PC-3 (cell line): ENCODE measurements around the gene USP17L26. TPM values are rescaled to one million over a fixed set of nuclear protein-coding genes. Genes with fewer than 3 reads are reported as not detected.
"Not testable (repeated sequence)": the region's sequence is repeated elsewhere in the genome, so short reads cannot be mapped to it uniquely, and the experiment has no call there.

Source experiments
- ATAC-seq: fragments of 200-7000 bp; cut with Tn5 transposase; 2 replicates; pipeline ENCODE4 v1.9.1; 2020; ENCODE audit warnings: mild to moderate bottlenecking, moderate library complexity
- Bru-seq: library from RNA; stranded (reverse); fragments of 400-500 nt; gene quantifications from one replicate; lab custom pipeline; 2021; lab: Mats Ljungman, UMichigan
- BruChase-seq, 2 experiments: library from RNA; stranded (reverse); fragments of 400-500 nt; gene quantifications; one replicate each; lab custom pipeline; 2021; lab: Mats Ljungman, UMichigan
- BruUV-seq: library from RNA; stranded (reverse); fragments of 400-500 nt; replicated peaks from 2 replicates; lab custom pipeline; 2021; lab: Mats Ljungman, UMichigan
- CTCF ChIA-PET: fragments of 300-600 bp; sonication (Branson Sonifier 250); formaldehyde crosslinking; loops from one replicate; lab custom pipeline; 2022; ENCODE audit warnings: antibody characterized with exemption; lab: Charles Lee
- POLR2A ChIA-PET: fragments of 300-600 bp; sonication (Branson Sonifier 250); formaldehyde crosslinking; loops from one replicate; lab custom pipeline; 2022; ENCODE audit warnings: antibody characterized with exemption; ENCODE audit not compliant: unreplicated experiment; lab: Charles Lee
- DNase-seq: peaks from one replicate; pipeline ENCODE4 v3.0.0-alpha.2; 2015
- H2AFZ ChIP-seq: fragments of 300-600 bp; sonication (generic); 2 replicates; pipeline ENCODE4 v1.6.0; 2016; ENCODE audit warnings: antibody characterized with exemption, low read length
- H3F3A ChIP-seq: fragments of 300-600 bp; sonication (generic); one replicate; pipeline ENCODE4 v1.6.0; 2017; ENCODE audit warnings: antibody characterized with exemption, low read length, control low read depth, mild to moderate bottlenecking; ENCODE audit not compliant: unreplicated experiment
- H3K27ac ChIP-seq: fragments of 300-600 bp; sonication (generic); 2 replicates; pipeline ENCODE4 v1.5.1; 2016; ENCODE audit warnings: mild to moderate bottlenecking, low read length
- H3K27me3 ChIP-seq: fragments of 300-600 bp; sonication (generic); 2 replicates; pipeline ENCODE4 v1.6.1; 2016; ENCODE audit warnings: low read length, mixed read lengths
- H3K36me3 ChIP-seq: fragments of 300-600 bp; sonication (generic); 2 replicates; pipeline ENCODE4 v1.6.1; 2016; ENCODE audit warnings: low read depth, mixed run types, low read length, mixed read lengths
- H3K4me1 ChIP-seq: fragments of 300-600 bp; sonication (generic); 2 replicates; pipeline ENCODE4 v1.5.1; 2016; ENCODE audit warnings: low read length; ENCODE audit not compliant: insufficient read depth
- H3K4me2 ChIP-seq: fragments of 300-600 bp; sonication (generic); 2 replicates; pipeline ENCODE4 v1.6.0; 2016; ENCODE audit warnings: low read length
- H3K4me3 ChIP-seq: fragments of 300-600 bp; sonication (generic); 2 replicates; pipeline ENCODE4 v1.5.1; 2016; ENCODE audit warnings: mild to moderate bottlenecking, low read length, mixed read lengths
- H3K79me2 ChIP-seq: fragments of 300-600 bp; sonication (generic); 2 replicates; pipeline ENCODE4 v1.6.1; 2017; ENCODE audit warnings: low read length, mixed read lengths
- H3K9ac ChIP-seq: fragments of 300-600 bp; sonication (generic); 2 replicates; pipeline ENCODE4 v1.6.0; 2016; ENCODE audit warnings: mild to moderate bottlenecking, low read length
- H3K9me2 ChIP-seq: fragments of 300-600 bp; sonication (generic); replicated peaks from 2 replicates; pipeline ENCODE4 v1.6.1; 2016; ENCODE audit warnings: mixed run types, low read length, mixed read lengths
- H3K9me3 ChIP-seq: fragments of 300-600 bp; sonication (generic); 2 replicates; pipeline ENCODE4 v1.6.1; 2016; ENCODE audit warnings: low read length, mixed read lengths
- H4K20me1 ChIP-seq: fragments of 300-600 bp; sonication (generic); 2 replicates; pipeline ENCODE4 v1.6.1; 2016; ENCODE audit warnings: low read length, mixed read lengths
- intact Hi-C: fragments of 100-400 bp; cut with micrococcal nuclease; formaldehyde crosslinking; loops from 2 replicates; pipeline ENCODE4 v1.9.0; 2023
- long read RNA-seq: library from polyadenylated mRNA; unstranded; transcript quantifications from one replicate; pipeline ENCODE4 v2.0.0, GENCODE V29; 2021; ENCODE audit not compliant: unreplicated experiment
- total RNA-seq: library from RNA; depleted of rRNA; stranded (reverse); fragments of >200 nt; gene quantifications from 2 replicates; pipeline ENCODE4 v1.2.3, GENCODE V29; 2014; rRNA removed

Gene USP17L26, protein sequence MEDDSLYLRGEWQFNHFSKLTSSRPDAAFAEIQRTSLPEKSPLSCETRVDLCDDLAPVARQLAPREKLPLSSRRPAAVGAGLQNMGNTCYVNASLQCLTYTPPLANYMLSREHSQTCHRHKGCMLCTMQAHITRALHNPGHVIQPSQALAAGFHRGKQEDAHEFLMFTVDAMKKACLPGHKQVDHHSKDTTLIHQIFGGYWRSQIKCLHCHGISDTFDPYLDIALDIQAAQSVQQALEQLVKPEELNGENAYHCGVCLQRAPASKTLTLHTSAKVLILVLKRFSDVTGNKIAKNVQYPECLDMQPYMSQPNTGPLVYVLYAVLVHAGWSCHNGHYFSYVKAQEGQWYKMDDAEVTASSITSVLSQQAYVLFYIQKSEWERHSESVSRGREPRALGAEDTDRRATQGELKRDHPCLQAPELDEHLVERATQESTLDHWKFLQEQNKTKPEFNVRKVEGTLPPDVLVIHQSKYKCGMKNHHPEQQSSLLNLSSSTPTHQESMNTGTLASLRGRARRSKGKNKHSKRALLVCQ
- total RNA-seq (not detected in 2 replicates), Bru-seq, nascent RNA (not detected), BruChase-seq, experiment 1, labeled RNA remaining after a 6-hour chase (not detected), BruChase-seq, experiment 2, labeled RNA remaining after a 2-hour chase (not detected)
- long read RNA-seq = 0 reads

DNA sequence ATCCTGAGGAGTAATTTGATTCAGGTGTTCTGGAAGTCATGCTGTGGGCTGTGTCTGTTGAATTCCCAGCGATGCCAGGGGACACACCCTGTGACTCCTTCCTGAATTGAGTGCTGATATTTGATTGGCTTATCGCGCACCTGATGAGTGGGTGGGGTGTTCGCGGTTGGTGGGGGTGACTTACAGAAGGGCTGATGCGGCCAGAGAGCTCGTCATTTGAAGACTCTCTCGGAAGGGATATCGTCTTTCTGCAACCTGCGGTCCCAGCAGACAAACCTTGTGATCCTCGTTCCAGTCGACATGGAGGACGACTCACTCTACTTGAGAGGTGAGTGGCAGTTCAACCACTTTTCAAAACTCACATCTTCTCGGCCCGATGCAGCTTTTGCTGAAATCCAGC is at the start of gene USP17L26:
TSS of gene USP17L26 (plus strand) at position 301 of the 400 bp plus-strand sequence. CDS start at position 301, 0 bp downstream.
- CTCF ChIA-PET, BruUV-seq: not testable (repeated sequence)

DNA sequence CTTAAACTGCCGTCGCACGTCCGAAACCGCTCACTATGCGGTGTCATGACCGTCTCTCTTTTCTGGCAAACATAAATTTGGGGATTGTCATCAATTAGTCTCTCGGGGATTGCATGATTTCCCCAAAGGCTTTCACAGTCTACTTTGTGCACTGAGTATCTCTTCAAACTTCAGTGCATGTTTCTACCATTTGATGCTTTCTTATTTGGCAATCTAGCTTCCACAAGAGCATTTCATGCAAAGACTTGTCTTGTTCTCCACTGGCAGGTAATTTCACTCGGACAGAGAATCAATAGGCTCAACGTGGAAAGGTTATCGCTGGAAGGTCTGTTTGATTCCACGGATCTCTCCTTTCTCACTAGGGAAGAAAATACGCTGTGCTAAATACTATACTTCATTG is 10.3 kb upstream of the USP17L26 start:
- DNase-seq, H3K4me1 ChIP-seq, H3K9me2 ChIP-seq, H3F3A ChIP-seq, CTCF ChIA-PET, POLR2A ChIA-PET, H2AFZ ChIP-seq, intact Hi-C loops, BruUV-seq, H3K36me3 ChIP-seq, H3K4me2 ChIP-seq, H3K27ac ChIP-seq, H3K79me2 ChIP-seq, H3K27me3 ChIP-seq, H4K20me1 ChIP-seq, H3K9ac ChIP-seq, H3K4me3 ChIP-seq, H3K9me3 ChIP-seq, ATAC-seq: not testable (repeated sequence)

More for the DNA sequence above, at the start of gene USP17L26:
- H3K36me3 ChIP-seq, ATAC-seq, H3K4me1 ChIP-seq, H3K9ac ChIP-seq, intact Hi-C loops, H3K4me3 ChIP-seq, H2AFZ ChIP-seq, H3K27me3 ChIP-seq, H3F3A ChIP-seq, H4K20me1 ChIP-seq, H3K79me2 ChIP-seq, DNase-seq, H3K4me2 ChIP-seq, H3K27ac ChIP-seq, H3K9me3 ChIP-seq, H3K9me2 ChIP-seq, POLR2A ChIA-PET: not testable (repeated sequence)

DNA sequence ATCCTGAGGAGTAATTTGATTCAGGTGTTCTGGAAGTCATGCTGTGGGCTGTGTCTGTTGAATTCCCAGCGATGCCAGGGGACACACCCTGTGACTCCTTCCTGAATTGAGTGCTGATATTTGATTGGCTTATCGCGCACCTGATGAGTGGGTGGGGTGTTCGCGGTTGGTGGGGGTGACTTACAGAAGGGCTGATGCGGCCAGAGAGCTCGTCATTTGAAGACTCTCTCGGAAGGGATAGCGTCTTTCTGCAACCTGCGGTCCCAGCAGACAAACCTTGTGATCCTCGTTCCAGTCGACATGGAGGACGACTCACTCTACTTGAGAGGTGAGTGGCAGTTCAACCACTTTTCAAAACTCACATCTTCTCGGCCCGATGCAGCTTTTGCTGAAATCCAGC is 9.6 kb upstream of the USP17L26 start, which contains the start of gene USP17L24:
TSS of gene USP17L24 (plus strand) at position 301 of the 400 bp plus-strand sequence. CDS start at position 301, 0 bp downstream.
- H4K20me1 ChIP-seq, DNase-seq, H3K9ac ChIP-seq, H3K4me1 ChIP-seq, H3K27ac ChIP-seq, H3F3A ChIP-seq, POLR2A ChIA-PET, H3K79me2 ChIP-seq, H3K36me3 ChIP-seq, ATAC-seq, H2AFZ ChIP-seq, CTCF ChIA-PET, H3K4me3 ChIP-seq, H3K9me3 ChIP-seq, intact Hi-C loops, BruUV-seq, H3K27me3 ChIP-seq, H3K9me2 ChIP-seq, H3K4me2 ChIP-seq: not testable (repeated sequence)

DNA sequence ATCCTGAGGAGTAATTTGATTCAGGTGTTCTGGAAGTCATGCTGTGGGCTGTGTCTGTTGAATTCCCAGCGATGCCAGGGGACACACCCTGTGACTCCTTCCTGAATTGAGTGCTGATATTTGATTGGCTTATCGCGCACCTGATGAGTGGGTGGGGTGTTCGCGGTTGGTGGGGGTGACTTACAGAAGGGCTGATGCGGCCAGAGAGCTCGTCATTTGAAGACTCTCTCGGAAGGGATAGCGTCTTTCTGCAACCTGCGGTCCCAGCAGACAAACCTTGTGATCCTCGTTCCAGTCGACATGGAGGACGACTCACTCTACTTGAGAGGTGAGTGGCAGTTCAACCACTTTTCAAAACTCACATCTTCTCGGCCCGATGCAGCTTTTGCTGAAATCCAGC is 4.8 kb upstream of the USP17L26 start, which contains the start of gene USP17L25:
TSS of gene USP17L25 (plus strand) at position 301 of the 400 bp plus-strand sequence. CDS start at position 301, 0 bp downstream.
- CTCF ChIA-PET, H4K20me1 ChIP-seq, H2AFZ ChIP-seq, H3K4me1 ChIP-seq, H3K9me2 ChIP-seq, H3F3A ChIP-seq, BruUV-seq, ATAC-seq, H3K79me2 ChIP-seq, H3K27me3 ChIP-seq, intact Hi-C loops, H3K9ac ChIP-seq, H3K36me3 ChIP-seq, H3K4me3 ChIP-seq, H3K9me3 ChIP-seq, H3K27ac ChIP-seq, H3K4me2 ChIP-seq, DNase-seq, POLR2A ChIA-PET: not testable (repeated sequence)

DNA sequence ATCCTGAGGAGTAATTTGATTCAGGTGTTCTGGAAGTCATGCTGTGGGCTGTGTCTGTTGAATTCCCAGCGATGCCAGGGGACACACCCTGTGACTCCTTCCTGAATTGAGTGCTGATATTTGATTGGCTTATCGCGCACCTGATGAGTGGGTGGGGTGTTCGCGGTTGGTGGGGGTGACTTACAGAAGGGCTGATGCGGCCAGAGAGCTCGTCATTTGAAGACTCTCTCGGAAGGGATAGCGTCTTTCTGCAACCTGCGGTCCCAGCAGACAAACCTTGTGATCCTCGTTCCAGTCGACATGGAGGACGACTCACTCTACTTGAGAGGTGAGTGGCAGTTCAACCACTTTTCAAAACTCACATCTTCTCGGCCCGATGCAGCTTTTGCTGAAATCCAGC is 4.6 kb downstream of the USP17L26 start, which contains the start of gene USP17L5:
TSS of gene USP17L5 (plus strand) at position 301 of the 400 bp plus-strand sequence. CDS start at position 301, 0 bp downstream.
- BruUV-seq, H3K4me1 ChIP-seq, H3K9me2 ChIP-seq, H3K27me3 ChIP-seq, H3K9me3 ChIP-seq, H3K27ac ChIP-seq, H4K20me1 ChIP-seq, ATAC-seq, H3K36me3 ChIP-seq, H3F3A ChIP-seq, CTCF ChIA-PET, H3K4me3 ChIP-seq, DNase-seq, H3K4me2 ChIP-seq, H3K79me2 ChIP-seq, H3K9ac ChIP-seq, H2AFZ ChIP-seq, POLR2A ChIA-PET, intact Hi-C loops: not testable (repeated sequence)

DNA sequence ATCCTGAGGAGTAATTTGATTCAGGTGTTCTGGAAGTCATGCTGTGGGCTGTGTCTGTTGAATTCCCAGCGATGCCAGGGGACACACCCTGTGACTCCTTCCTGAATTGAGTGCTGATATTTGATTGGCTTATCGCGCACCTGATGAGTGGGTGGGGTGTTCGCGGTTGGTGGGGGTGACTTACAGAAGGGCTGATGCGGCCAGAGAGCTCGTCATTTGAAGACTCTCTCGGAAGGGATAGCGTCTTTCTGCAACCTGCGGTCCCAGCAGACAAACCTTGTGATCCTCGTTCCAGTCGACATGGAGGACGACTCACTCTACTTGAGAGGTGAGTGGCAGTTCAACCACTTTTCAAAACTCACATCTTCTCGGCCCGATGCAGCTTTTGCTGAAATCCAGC is 9.4 kb downstream of the USP17L26 start, which contains the start of gene USP17L27:
TSS of gene USP17L27 (plus strand) at position 301 of the 400 bp plus-strand sequence. CDS start at position 301, 0 bp downstream.
- ATAC-seq, H3K4me2 ChIP-seq, POLR2A ChIA-PET, H2AFZ ChIP-seq, H3K27ac ChIP-seq, H3K9me2 ChIP-seq, H4K20me1 ChIP-seq, BruUV-seq, H3K79me2 ChIP-seq, H3F3A ChIP-seq, H3K4me3 ChIP-seq, CTCF ChIA-PET, intact Hi-C loops, H3K9ac ChIP-seq, H3K36me3 ChIP-seq, H3K9me3 ChIP-seq, DNase-seq, H3K4me1 ChIP-seq, H3K27me3 ChIP-seq: not testable (repeated sequence)
